ENCODE results near the gene BCL2L12.
"Not testable (repeated sequence)": the region's sequence is repeated elsewhere in the genome, so short reads cannot be mapped to it uniquely, and the experiment has no call there.

The BCL2L12 gene

DNA sequence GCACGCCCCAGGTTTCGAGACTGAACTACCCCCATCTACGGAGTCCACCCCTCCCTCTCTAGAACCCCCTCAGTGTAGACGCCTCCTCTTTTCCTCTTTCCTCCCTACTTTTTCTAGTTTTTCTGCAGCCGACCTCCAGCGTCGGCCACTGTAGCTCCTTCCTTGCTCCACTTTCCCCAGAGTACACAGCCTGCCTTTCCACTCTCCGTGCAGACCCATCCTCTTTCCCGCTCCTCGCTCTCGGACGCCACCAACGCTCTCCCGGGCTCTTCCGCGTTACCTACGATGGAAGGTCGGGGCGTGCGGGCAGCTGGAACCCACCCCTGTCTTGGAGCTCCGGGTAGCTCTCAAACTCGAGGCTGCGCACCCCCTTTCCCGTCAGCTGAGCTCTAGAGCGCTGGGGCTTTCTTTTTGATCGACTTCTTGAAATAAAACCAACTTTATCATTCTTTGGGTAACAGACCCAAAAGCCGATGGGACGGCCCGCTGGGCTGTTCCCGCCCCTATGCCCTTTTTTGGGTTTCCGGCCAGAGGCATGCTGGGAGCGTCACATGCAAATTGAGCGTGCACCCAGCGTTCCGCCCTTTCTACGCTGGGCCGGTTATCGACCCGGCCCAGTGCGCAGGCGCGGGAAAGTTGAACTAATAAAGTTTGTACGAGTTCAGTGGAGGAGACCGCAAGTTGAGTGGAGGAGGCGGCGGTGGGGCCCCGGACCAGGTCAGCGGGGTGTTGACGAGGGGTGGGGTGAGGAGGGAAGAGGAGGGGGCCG lies at the start of gene BCL2L12, which contains the start of gene IRF3:
TSS of gene BCL2L12 (plus strand) at position 583 of the 769 bp plus-strand sequence. CDS start 760 bp downstream, outside the sequence.
TSS of gene IRF3 (minus strand) at position 507 of the 769 bp plus-strand sequence. CDS start 1,019 bp downstream, outside the sequence.
- DNase-seq: peak; percentile 100

DNA sequence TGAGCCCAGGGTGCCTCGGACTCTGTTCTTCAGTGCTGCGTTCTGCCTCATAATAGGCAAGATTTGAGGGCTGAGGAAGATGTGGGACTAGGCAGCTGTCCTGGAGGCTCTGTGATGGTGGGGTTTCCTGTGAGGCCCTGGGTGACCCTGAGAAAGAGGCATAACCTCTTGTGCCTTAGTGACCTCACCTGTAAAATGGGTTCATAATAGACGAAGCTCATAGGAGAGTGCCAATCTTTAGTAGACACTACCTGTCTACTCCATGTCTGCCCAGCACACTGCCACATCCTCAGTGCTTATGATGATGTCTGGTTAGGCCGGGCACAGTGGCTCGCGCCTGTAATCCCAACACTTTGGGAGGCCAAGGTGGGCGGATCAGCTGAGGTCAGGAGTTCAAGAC lies 49.2 kb upstream of the BCL2L12 start:
- no peak for DNase-seq

GRCh38 chr19:49616945-49617344 lies 48.8 kb upstream of the BCL2L12 start:
- no peak for DNase-seq

- not testable (repeated sequence) for DNase-seq
These were observed 47.9 kb upstream of the BCL2L12 start for GRCh38 chr19:49617860-49618259.

- DNase-seq: no peak
These were observed 40.5 kb upstream of the BCL2L12 start for GRCh38 chr19:49624967-49625910.

DNA sequence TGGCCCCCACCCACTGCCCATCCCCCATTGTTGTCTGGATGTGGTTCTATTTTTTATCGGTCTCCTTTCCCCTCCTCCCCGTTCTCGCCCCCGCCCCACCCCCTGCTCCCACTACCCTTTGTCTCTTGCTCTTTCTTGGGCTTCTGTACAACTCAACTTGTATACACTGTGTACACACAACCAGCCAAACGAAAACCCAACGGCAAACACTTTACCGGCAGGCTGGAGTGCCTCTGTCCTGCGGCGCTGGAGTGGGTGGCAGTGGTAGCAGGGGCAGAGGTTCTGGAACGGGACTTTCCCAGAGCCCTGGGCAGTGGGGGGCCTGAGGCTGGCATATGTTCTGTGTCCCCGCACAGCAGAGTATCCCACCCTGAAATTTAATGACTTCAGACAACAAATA lies 39.5 kb upstream of the BCL2L12 start:
- no peak for DNase-seq

- DNase-seq: no peak
These were observed 36.1 kb upstream of the BCL2L12 start for GRCh38 chr19:49629659-49630058.

GRCh38 chr19:49631014-49631588 lies 34.6 kb upstream of the BCL2L12 start:
- no peak for DNase-seq

- DNase-seq: no peak
These were observed 34.0 kb upstream of the BCL2L12 start for GRCh38 chr19:49631610-49632192.

DNA sequence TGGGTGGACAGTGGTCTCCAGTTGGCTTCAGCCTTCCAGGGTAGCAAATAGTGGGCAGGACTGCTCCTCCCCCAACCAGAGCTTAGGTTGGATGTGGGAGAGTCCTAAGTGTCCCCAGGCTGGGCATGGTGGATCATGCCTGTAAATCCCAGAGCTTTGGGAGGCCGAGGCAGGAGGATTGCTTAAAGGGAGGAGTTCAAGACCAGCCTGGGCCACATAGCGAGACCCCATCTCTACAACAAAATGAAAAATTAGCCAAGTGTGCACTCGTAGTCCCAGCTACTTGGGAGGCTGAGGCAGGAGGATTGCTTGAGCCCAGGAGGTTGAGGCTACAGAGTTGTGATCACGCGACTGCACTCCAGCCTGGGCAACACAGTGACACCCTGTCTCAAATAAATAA lies 33.2 kb upstream of the BCL2L12 start:
- DNase-seq: no peak

GRCh38 chr19:49633273-49633672 lies 32.5 kb upstream of the BCL2L12 start:
- DNase-seq: not testable (repeated sequence)

GRCh38 chr19:49635530-49636232 lies 30.1 kb upstream of the BCL2L12 start:
- DNase-seq: no peak

DNA sequence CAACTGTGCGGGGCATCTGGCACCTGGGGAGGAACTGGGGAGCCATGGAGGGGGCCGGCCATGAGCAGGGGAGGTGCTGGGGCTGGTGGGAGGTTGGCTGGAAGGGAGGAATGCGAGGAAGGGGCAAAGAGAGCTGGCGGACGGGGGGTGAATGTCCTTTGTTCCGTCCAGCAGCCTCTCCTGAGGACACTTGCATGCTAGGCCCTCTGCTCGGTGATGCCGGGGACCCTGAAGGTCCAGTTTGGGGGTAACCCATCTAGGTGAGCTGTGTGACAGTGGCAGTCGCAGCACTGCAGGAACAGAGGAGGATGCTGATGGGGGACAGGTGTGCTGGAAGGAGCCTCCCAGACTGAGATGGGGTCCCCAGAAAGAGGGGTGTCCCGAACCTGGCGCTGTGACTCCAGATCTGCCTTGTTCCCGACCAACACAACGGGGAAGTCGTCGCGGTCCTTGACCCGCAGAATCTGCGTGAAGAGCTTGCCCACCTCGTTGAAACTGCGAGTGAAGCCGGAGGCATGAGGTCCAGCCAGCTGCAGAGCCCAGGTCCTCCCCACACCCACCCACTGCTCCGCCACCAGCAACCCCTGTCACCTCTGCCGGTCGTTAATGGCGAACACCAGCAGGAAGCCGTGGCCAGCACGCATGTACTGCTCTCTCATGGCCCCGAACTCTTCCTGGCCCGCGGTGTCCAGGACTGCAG lies 29.4 kb upstream of the BCL2L12 start:
- DNase-seq: no peak

GRCh38 chr19:49637821-49638738 lies 27.7 kb upstream of the BCL2L12 start:
- no peak for DNase-seq

- no peak for DNase-seq
These were observed 26.2 kb upstream of the BCL2L12 start for GRCh38 chr19:49639401-49640112.

- peak; percentile 99 for DNase-seq
These were observed 25.4 kb upstream of the BCL2L12 start, which contains the start of gene RRAS for GRCh38 chr19:49640113-49640898. Gene RRAS, minus strand, starts transcription at chr19:49640143. Its CDS starts 45 bp downstream, at chr19:49640098.

GRCh38 chr19:49641688-49642491 lies 23.8 kb upstream of the BCL2L12 start, which contains the start of gene SCAF1:
Gene SCAF1, plus strand, starts transcription at chr19:49642209. Its CDS starts 2,818 bp downstream, at chr19:49645027.
- peak; percentile 98 for DNase-seq
